ENCODE results near the gene KPNA6.
"Not testable (repeated sequence)": the region's sequence is repeated elsewhere in the genome, so short reads cannot be mapped to it uniquely, and the experiment has no call there.

KPNA6 gene

DNA sequence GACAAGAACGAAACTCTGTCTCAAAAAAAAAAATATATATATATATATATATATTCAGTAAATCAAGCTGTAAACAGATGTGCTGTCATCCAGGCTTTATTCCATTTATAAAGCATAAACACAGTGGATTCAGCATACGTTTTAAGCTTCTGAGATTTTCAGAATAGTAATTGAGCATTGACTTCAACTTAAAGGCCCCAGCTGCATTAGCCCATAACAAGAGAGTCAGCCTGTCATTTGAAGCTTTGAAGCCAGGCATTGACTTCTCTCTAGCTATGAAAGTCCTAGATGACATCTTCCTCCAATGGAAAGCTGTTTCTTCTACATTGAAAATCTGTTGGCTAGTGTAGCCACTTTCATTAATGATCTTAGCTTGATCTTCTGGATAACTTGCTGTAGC lies 6.6 kb downstream of the KPNA6 start:
- H3K4me3 ChIP-seq (ENCODE audit: low read depth, low read length), result no peak overlapping the region
- TF ChIP-seq CTCF (IDR thresholded peaks at IDR 0.05; ENCODE audit: borderline replicate concordance, insufficient read depth, low read depth, low read length), result no peak

DNA sequence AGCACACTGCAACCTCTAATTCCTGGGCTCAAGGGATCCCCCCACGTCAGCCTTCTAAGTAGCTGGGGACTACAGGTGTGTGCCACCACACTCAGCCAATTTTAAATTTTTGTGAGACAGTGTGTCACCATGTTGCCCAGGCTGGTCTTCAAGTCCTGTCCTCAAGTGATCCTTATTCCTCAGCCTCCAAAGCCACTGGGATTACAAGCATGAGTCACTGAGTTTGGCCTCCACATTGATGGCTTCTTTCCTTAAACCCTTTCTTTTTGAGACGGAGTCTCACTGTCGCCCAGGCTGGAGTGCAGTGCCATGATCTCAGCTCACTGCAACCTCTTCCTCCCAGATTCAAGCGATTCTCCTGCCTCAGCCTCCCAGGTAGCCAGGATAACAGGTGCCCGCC lies 7.6 kb downstream of the KPNA6 start:
- TF ChIP-seq CTCF (IDR thresholded peaks at IDR 0.05; ENCODE audit: borderline replicate concordance, insufficient read depth, low read depth, low read length), result no peak
- no peak overlapping the region for H3K4me3 ChIP-seq (ENCODE audit: low read depth, low read length)

DNA sequence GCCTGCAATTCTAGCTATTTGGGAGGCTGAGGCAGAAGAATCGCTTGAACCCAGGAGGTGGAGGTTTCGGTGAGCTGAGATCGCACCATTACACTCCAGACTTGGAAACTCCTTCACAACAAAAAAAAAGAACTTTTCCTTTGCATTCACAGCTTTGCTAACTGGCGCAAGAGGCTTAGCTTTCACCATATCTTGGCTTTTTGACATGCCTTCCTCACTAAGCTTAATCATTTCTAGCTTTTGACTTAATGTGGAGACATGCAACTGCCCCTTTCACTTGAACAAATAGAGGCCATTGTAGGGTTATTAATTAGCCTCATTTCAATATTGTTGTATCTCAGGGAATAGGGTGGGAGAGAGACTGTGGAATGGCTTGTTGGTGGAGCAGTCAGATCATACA lies 8.7 kb downstream of the KPNA6 start:
- TF ChIP-seq CTCF (IDR thresholded peaks at IDR 0.05; ENCODE audit: borderline replicate concordance, insufficient read depth, low read depth, low read length), result no peak
- H3K4me3 ChIP-seq (ENCODE audit: low read depth, low read length), result no peak overlapping the region

DNA sequence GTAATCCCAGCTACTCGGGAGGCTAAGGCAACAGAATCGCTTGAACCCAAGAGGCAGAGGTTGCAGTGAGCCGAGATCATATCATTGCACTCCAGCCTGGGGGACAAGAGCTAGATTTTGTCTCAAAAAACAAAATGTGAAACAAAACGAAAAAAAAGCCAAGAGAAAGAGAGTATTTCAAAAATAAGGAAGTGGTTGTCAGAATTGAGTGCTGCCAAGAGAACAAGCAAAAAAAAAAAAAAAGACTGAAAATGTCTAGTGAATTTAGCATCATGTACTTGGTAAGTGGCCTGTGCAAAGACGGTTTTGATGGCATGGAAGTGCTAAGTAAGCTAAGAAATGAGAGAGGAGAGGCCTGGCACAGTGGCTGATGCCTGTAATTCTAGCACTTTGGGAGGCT lies 14.3 kb downstream of the KPNA6 start:
- no peak overlapping the region for H3K4me3 ChIP-seq (ENCODE audit: low read depth, low read length)
- TF ChIP-seq CTCF (IDR thresholded peaks at IDR 0.05; ENCODE audit: borderline replicate concordance, insufficient read depth, low read depth, low read length), result no peak

DNA sequence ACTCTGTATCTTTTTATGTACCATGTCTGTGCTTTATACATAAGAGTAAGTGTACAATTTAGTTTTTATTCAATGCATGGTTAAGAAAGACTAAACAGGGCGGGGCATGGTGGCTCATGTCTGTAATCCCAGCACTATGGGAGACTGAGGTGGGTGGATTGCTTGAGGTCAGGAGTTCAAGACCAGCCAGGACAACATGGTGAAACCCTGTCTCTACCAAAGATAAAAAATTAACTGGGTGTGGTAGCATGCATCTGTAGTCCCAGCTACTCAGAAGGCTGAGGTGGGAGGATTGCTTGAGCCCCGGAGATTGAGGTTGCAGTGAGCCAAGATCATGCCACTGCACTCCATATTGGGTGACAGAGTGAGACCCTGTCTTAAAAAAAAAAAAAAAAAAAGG lies 15.5 kb downstream of the KPNA6 start:
- not testable (repeated sequence) for H3K4me3 ChIP-seq (ENCODE audit: low read depth, low read length)

DNA sequence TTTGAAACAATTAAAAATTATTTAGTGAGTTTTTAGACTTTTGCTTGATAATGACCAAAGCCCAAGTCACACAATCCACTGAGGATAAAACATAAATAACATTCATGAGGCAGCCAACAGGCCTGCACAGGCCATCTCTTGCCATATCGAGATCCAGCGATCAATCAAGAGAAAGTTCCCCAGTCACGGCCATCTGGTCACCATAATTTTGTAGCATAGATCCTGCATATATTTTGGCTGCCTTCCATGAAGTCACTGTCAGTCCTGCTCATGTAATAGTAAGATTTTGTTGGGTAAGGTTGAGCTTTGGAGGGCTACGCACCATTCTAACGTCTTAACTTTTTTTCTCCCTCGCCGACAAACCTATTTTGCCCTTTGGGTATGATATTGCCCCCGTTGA lies 17.5 kb downstream of the KPNA6 start:
- no peak overlapping the region for H3K4me3 ChIP-seq (ENCODE audit: low read depth, low read length)
- TF ChIP-seq CTCF (IDR thresholded peaks at IDR 0.05; ENCODE audit: borderline replicate concordance, insufficient read depth, low read depth, low read length), result no peak

DNA sequence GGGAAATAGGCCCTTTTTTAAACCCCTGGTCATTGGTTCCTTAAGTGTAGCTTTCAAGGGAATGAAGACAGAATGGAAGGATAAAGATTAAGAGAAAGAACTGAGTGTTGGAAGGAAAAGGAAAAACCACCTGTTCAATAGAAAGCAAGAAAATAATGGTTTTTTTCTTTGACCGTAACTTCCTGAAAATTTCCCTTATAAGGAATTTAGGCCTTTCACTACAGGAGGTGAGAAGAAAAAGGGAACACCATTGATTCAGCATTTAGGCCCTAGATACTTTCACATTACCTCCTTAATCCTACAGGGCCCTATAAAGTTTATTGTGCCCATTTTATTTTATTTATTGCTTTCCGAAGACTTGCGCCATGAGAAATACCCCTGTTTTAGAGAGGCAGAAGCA lies 18.9 kb downstream of the KPNA6 start:
- H3K4me3 ChIP-seq (ENCODE audit: low read depth, low read length), result no peak overlapping the region
- TF ChIP-seq CTCF (IDR thresholded peaks at IDR 0.05; ENCODE audit: borderline replicate concordance, insufficient read depth, low read depth, low read length), result no peak
